DND-41 (cell line): ENCODE measurements around the gene SMARCA4.

ENCODE experiments used
- CTCF ChIP-seq: IDR thresholded peaks from 2 replicates; pipeline ENCODE4 v1.5.1; 2012; ENCODE audit warnings: borderline replicate concordance, low read length, moderate library complexity, mild to moderate bottlenecking; ENCODE audit not compliant: poor library complexity, severe bottlenecking; ENCODE audit errors: extremely low read depth
- EZH2 ChIP-seq: IDR thresholded peaks from 3 replicates; pipeline ENCODE4 v1.6.1; 2012; ENCODE audit warnings: borderline replicate concordance, low read depth, mild to moderate bottlenecking, moderate library complexity, low read length, inconsistent platforms; ENCODE audit not compliant: severe bottlenecking

- TF ChIP-seq CTCF (no peak), EZH2 (no peak)
Observed at GRCh38 chr19:10962863-10963262, 2.0 kb downstream of the SMARCA4 start.
